HCT116 (cell line): ENCODE measurements around the gene SLAMF7. TPM values are rescaled to one million over a fixed set of nuclear protein-coding genes. Genes with fewer than 3 reads are reported as not detected.

ENCODE experiments used
- ATAC-seq: fragments of 200-7000 bp; cut with Tn5 transposase; 2 replicates; pipeline ENCODE4 v1.9.1; 2020; ENCODE audit warnings: mild to moderate bottlenecking, moderate library complexity
- BruUV-seq: library from RNA; stranded (reverse); fragments of 400-500 nt; replicated peaks from 2 replicates; lab custom pipeline; 2021; lab: Mats Ljungman, UMichigan
- CTCF ChIA-PET: fragments of 300-600 bp; sonication (Branson Sonifier 250); formaldehyde crosslinking; loops from one replicate; lab custom pipeline; 2021; ENCODE audit warnings: antibody characterized with exemption; lab: Charles Lee
- POLR2A ChIA-PET: fragments of 300-600, 350-600 bp; sonication (Branson Sonifier 250); formaldehyde crosslinking; loops from one replicate; lab custom pipeline; 2021; ENCODE audit warnings: antibody characterized with exemption; lab: Charles Lee
- RAD21 ChIA-PET, 2 experiments: fragments of 300-600 bp; sonication (Branson Sonifier 250); formaldehyde crosslinking; loops; one replicate each; lab custom pipeline; 2023; ENCODE audit warnings: low total read pairs in 2 of 2; ENCODE audit not compliant: uncharacterized antibody in 2 of 2, unreplicated experiment in 2 of 2, low non-redundant PET in 1 of 2; lab: Charles Lee
- DNase-seq: peaks from one replicate; pipeline ENCODE4 v3.0.0-alpha.2; 2010; ENCODE audit warnings: low read depth, low spot score
- H2AFZ ChIP-seq: fragments of 200-600 bp; shearing (Covaris generic), sonication (generic); 2 replicates; pipeline ENCODE4 v1.6.1; 2017; ENCODE audit warnings: low read depth, mixed run types, mixed read lengths, antibody characterized with exemption, low read length; ENCODE audit not compliant: poor library complexity, severe bottlenecking
- H3K27ac ChIP-seq: 2 replicates; pipeline ENCODE4 v1.5.1; 2012; ENCODE audit warnings: low read depth, low read length
- H3K27me3 ChIP-seq: fragments of 200-600 bp; sonication (generic); 2 replicates; pipeline ENCODE4 v1.6.1; 2016; ENCODE audit warnings: mixed run types, low read length, mixed read lengths; ENCODE audit not compliant: insufficient read depth
- H3K36me3 ChIP-seq, 2 experiments: fragments of 200-500 bp in 1 of 2; fragments of 200-600 bp in 1 of 2; sonication (Bioruptor generic) in 1 of 2; sonication (generic) in 1 of 2; 2 replicates each; pipeline versions ENCODE4 v1.5.1 to v1.6.1; 2014 to 2016; ENCODE audit warnings: low read length in 2 of 2, inconsistent platforms in 1 of 2, mixed read lengths in 1 of 2, mixed run types in 1 of 2; ENCODE audit not compliant: insufficient read depth in 2 of 2, control insufficient read depth in 1 of 2
- H3K4me1 ChIP-seq, 2 experiments: fragments of 200-600 bp in 1 of 2; sonication (generic) in 1 of 2; 2 replicates each; pipeline versions ENCODE4 v1.5.1 to v1.6.1; 2012 to 2017; ENCODE audit warnings: low read length in 2 of 2, inconsistent platforms in 1 of 2, mild to moderate bottlenecking in 1 of 2, mixed read lengths in 1 of 2, mixed run types in 1 of 2, moderate library complexity in 1 of 2; ENCODE audit not compliant: insufficient read depth in 2 of 2, control insufficient read depth in 1 of 2
- H3K4me2 ChIP-seq: fragments of 200-600 bp; sonication (generic); 2 replicates; pipeline ENCODE4 v1.6.1; 2017; ENCODE audit warnings: mixed run types, low read length, mixed read lengths
- H3K4me3 ChIP-seq, 2 experiments: fragments of 200-600 bp in 1 of 2; sonication (generic) in 1 of 2; replicated peaks in 1 of 2; 2 replicates each; pipeline ENCODE4 v1.5.1; 2011 to 2016; ENCODE audit warnings: low read length in 2 of 2, control low read depth in 1 of 2, low read depth in 1 of 2, mild to moderate bottlenecking in 1 of 2, mixed read lengths in 1 of 2, mixed run types in 1 of 2
- H3K79me2 ChIP-seq: fragments of 200-600 bp; sonication (generic); 2 replicates; pipeline ENCODE4 v1.6.1; 2017; ENCODE audit warnings: mild to moderate bottlenecking, mixed run types, low read length, moderate library complexity, mixed read lengths; ENCODE audit not compliant: insufficient read depth
- H3K9ac ChIP-seq: fragments of 200-600 bp; sonication (generic); 2 replicates; pipeline ENCODE4 v1.6.1; 2016; ENCODE audit warnings: low read length, mixed read lengths
- H3K9me2 ChIP-seq: fragments of 200-600 bp; sonication (generic), shearing (Covaris generic); 2 replicates; pipeline ENCODE4 v1.6.1; 2017; ENCODE audit warnings: mixed run types, mild to moderate bottlenecking, moderate library complexity; ENCODE audit not compliant: insufficient read depth
- H3K9me3 ChIP-seq, 2 experiments: fragments of 200-500 bp in 1 of 2; fragments of 200-600 bp in 1 of 2; sonication (Bioruptor generic) in 1 of 2; sonication (generic) in 1 of 2; 2 replicates each; pipeline ENCODE4 v1.6.1; 2014 to 2017; ENCODE audit warnings: low read length in 2 of 2, mixed read lengths in 2 of 2, inconsistent platforms in 1 of 2, low read depth in 1 of 2, mild to moderate bottlenecking in 1 of 2, mixed run types in 1 of 2, moderate library complexity in 1 of 2; ENCODE audit not compliant: control insufficient read depth in 1 of 2, insufficient read depth in 1 of 2
- H4K20me1 ChIP-seq: fragments of 200-600 bp; sonication (generic), shearing (Covaris generic); 2 replicates; pipeline ENCODE4 v1.6.1; 2017; ENCODE audit warnings: mixed run types, mild to moderate bottlenecking, moderate library complexity; ENCODE audit not compliant: insufficient read depth
- ATF3 ChIP-seq: IDR thresholded peaks from 2 replicates; pipeline ENCODE4 v1.6.1; 2012
- CBX3 ChIP-seq: IDR thresholded peaks from 2 replicates; pipeline ENCODE4 v1.6.1; 2012; ENCODE audit warnings: low read depth
- CEBPB ChIP-seq: IDR thresholded peaks from 2 replicates; pipeline ENCODE4 v1.6.1; 2012; ENCODE audit warnings: low read depth
- EGR1 ChIP-seq: IDR thresholded peaks from 2 replicates; pipeline ENCODE4 v1.6.1; 2012; ENCODE audit warnings: low read depth
- ELF1 ChIP-seq: IDR thresholded peaks from 2 replicates; pipeline ENCODE4 v1.6.1; 2012; ENCODE audit warnings: low read depth, borderline replicate concordance
- EZH2 ChIP-seq: fragments of 200-600 bp; sonication (generic); IDR thresholded peaks from 2 replicates; pipeline ENCODE4 v1.6.1; 2017; ENCODE audit warnings: antibody characterized with exemption, mixed run types
- EZH2phosphoT487 ChIP-seq: fragments of 200-600 bp; IDR thresholded peaks from 2 replicates; pipeline ENCODE4 v1.6.1; 2018; ENCODE audit warnings: antibody characterized with exemption, borderline replicate concordance
- FOSL1 ChIP-seq: IDR thresholded peaks from 2 replicates; pipeline ENCODE4 v1.6.1; 2012; ENCODE audit warnings: low read depth
- JUND ChIP-seq: IDR thresholded peaks from 2 replicates; pipeline ENCODE4 v1.6.1; 2012
- MAX ChIP-seq: IDR thresholded peaks from 2 replicates; pipeline ENCODE4 v1.6.1; 2012
- POLR2A ChIP-seq: IDR thresholded peaks from 2 replicates; pipeline ENCODE4 v1.7.0; 2011; ENCODE audit warnings: borderline replicate concordance; ENCODE audit not compliant: insufficient read depth, insufficient read length; ENCODE audit errors: extremely low read depth
- POLR2AphosphoS5 ChIP-seq: IDR thresholded peaks from 2 replicates; pipeline ENCODE4 v1.6.1; 2011; ENCODE audit warnings: mild to moderate bottlenecking, low read depth, low read length, moderate library complexity
- RAD21 ChIP-seq: IDR thresholded peaks from 2 replicates; pipeline ENCODE4 v1.6.1; 2012; ENCODE audit warnings: low read depth, mild to moderate bottlenecking
- SIN3A ChIP-seq: IDR thresholded peaks from 2 replicates; pipeline ENCODE4 v1.6.1; 2012; ENCODE audit warnings: low read depth
- SP1 ChIP-seq: IDR thresholded peaks from 2 replicates; pipeline ENCODE4 v1.6.1; 2012; ENCODE audit warnings: low read depth
- SRF ChIP-seq: IDR thresholded peaks from 2 replicates; pipeline ENCODE4 v1.6.1; 2012; ENCODE audit warnings: low read depth
- YY1 ChIP-seq: IDR thresholded peaks from 2 replicates; pipeline ENCODE4 v1.6.1; 2011; ENCODE audit warnings: low read length, low read depth, moderate library complexity, mild to moderate bottlenecking; ENCODE audit not compliant: insufficient replicate concordance; ENCODE audit errors: extremely low read depth
- ZBTB33 ChIP-seq: IDR thresholded peaks from 2 replicates; pipeline ENCODE4 v1.6.1; 2011; ENCODE audit warnings: mild to moderate bottlenecking, low read length, moderate library complexity; ENCODE audit not compliant: insufficient replicate concordance; ENCODE audit errors: extremely low read depth
- ZNF274 ChIP-seq: fragments of 200-500 bp; sonication (Bioruptor generic); IDR thresholded peaks from 2 replicates; pipeline ENCODE4 v1.6.1; 2014; ENCODE audit warnings: mild to moderate bottlenecking, low read depth, low read length, inconsistent platforms
- intact Hi-C: fragments of 100-400 bp; cut with micrococcal nuclease; formaldehyde crosslinking; loops from 2 replicates; pipeline ENCODE4 v1.10.0; 2022
- total RNA-seq: library from RNA; stranded (reverse); gene quantifications from one replicate; pipeline ENCODE4 v1.2.1, GENCODE V29; 2021; ENCODE audit not compliant: unreplicated experiment

Gene SLAMF7
- total RNA-seq, 1 experiment from 2014 or later: 0.34 TPM

GRCh38 chr1:160746836-160747500, 7.9 kb downstream of the SLAMF7 start:
- RAD21 ChIA-PET: no interaction called here

More at GRCh38 chr1:160746836-160747500, 7.9 kb downstream of the SLAMF7 start:
- no peaks in the 10 kb centered on the region for H3K79me2 ChIP-seq
- no peaks in the 10 kb centered on the region for H3K9me3 ChIP-seq
- no peak for DNase-seq
- ChIA-PET CTCF (interaction anchor here (0.9 to 1.0 kb wide), 2 partner anchors 9 to 21 kb away, joined by 3 to 4 read pairs; no protein-coding TSS in a partner anchor), POLR2A (no interaction called here)
- H3K9ac ChIP-seq: no peak overlapping the region
- no peak overlapping the region for H3K27ac ChIP-seq
- no peak overlapping the region for H3K4me2 ChIP-seq
- no TSS peak for BruUV-seq
- no peak overlapping the region for H3K4me3 ChIP-seq
- no peaks in the 10 kb centered on the region for H3K36me3 ChIP-seq
- H3K9me2 ChIP-seq: no peaks in the 10 kb centered on the region
- no peaks in the 10 kb centered on the region for H4K20me1 ChIP-seq
- intact Hi-C loops: no loop called here
- ATAC-seq: no peak
- H3K27me3 ChIP-seq: peaks cover 7% of the 10 kb centered on the region; the same call in 1 of the 2 replicates
- TF ChIP-seq EZH2: no peak
- TF ChIP-seq ATF3: no peak
- TF ChIP-seq POLR2AphosphoS5: no peak
- no peak for TF ChIP-seq EGR1
- TF ChIP-seq CBX3: no peak
- no peak for TF ChIP-seq SIN3A
- no peak for TF ChIP-seq FOSL1
- no peak for TF ChIP-seq ZBTB33
- no peak for TF ChIP-seq SP1
- TF ChIP-seq ELF1: no peak
- TF ChIP-seq EZH2phosphoT487: no peak
- no peak for TF ChIP-seq JUND
- no peak for TF ChIP-seq POLR2A
- TF ChIP-seq SRF: no peak
- TF ChIP-seq CEBPB: no peak
- TF ChIP-seq ZNF274: no peak
- no peak for TF ChIP-seq YY1
- TF ChIP-seq MAX: no peak
- TF ChIP-seq RAD21: no peak
- H3K4me1 ChIP-seq: no peaks in the 10 kb centered on the region; a peak in 1 of 4 replicates
- no peak overlapping the region for H2AFZ ChIP-seq
